Breast epithelium (tissue), 3 donors: ENCODE measurements around the gene TMPRSS5.

Experiments
- CTCF ChIP-seq, 3 donors: fragments of 450-650 bp; IDR thresholded peaks; one replicate each; pipeline ENCODE4 v1.5.1; 2016 to 2017; ENCODE audit warnings: antibody characterized with exemption in 3 of 3, mild to moderate bottlenecking in 3 of 3, moderate library complexity in 3 of 3
- POLR2AphosphoS5 ChIP-seq, 3 donors: sonication (generic); formaldehyde crosslinking; IDR thresholded peaks; one replicate each; pipeline ENCODE4 v1.6.1; 2017; ENCODE audit warnings: antibody characterized with exemption in 3 of 3

GRCh38 chr11:113677685-113678084 is 28.4 kb downstream of the TMPRSS5 start:
- TF ChIP-seq POLR2AphosphoS5 (IDR thresholded peaks at IDR 0.05) (no peak), CTCF (IDR thresholded peaks at IDR 0.05) (no peak)
